ENCODE results near the gene AGGF1. TPM values are rescaled to one million over a fixed set of nuclear protein-coding genes. Genes with fewer than 3 reads are reported as not detected.

The AGGF1 gene
- total RNA-seq, 1 experiment from 2014 or later: 23.2 TPM

DNA sequence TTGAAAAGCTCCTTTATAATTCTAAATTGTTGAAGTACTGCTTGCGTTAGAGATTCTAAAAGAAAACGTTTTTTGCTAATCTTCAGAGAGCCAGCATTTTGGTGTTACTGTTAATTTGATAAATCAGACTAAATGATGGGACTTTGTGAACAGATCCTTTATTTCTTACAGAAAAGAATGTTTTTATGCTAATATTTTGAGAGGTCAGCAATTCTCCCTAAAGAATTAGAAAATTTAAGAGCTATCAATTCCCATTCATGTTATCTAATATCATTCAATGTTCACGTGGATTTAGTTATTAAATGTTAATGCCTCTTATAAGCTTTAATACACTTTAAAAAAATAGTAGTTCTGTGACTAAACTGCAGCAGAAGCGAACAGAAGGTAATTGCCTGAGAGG lies 2.4 kb downstream of the AGGF1 start (continued):
- TF ChIP-seq, protein P1, sequence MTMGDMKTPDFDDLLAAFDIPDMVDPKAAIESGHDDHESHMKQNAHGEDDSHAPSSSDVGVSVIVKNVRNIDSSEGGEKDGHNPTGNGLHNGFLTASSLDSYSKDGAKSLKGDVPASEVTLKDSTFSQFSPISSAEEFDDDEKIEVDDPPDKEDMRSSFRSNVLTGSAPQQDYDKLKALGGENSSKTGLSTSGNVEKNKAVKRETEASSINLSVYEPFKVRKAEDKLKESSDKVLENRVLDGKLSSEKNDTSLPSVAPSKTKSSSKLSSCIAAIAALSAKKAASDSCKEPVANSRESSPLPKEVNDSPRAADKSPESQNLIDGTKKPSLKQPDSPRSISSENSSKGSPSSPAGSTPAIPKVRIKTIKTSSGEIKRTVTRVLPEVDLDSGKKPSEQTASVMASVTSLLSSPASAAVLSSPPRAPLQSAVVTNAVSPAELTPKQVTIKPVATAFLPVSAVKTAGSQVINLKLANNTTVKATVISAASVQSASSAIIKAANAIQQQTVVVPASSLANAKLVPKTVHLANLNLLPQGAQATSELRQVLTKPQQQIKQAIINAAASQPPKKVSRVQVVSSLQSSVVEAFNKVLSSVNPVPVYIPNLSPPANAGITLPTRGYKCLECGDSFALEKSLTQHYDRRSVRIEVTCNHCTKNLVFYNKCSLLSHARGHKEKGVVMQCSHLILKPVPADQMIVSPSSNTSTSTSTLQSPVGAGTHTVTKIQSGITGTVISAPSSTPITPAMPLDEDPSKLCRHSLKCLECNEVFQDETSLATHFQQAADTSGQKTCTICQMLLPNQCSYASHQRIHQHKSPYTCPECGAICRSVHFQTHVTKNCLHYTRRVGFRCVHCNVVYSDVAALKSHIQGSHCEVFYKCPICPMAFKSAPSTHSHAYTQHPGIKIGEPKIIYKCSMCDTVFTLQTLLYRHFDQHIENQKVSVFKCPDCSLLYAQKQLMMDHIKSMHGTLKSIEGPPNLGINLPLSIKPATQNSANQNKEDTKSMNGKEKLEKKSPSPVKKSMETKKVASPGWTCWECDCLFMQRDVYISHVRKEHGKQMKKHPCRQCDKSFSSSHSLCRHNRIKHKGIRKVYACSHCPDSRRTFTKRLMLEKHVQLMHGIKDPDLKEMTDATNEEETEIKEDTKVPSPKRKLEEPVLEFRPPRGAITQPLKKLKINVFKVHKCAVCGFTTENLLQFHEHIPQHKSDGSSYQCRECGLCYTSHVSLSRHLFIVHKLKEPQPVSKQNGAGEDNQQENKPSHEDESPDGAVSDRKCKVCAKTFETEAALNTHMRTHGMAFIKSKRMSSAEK (CRISPR knock-in tag; IDR thresholded peaks at IDR 0.05; ENCODE audit: borderline replicate concordance): no peak
- TF ChIP-seq MYBL2 (CRISPR knock-in tag; IDR thresholded peaks at IDR 0.05): no peak
- TF ChIP-seq JUN (CRISPR knock-in tag; IDR thresholded peaks at IDR 0.05): no peak
- no peak for TF ChIP-seq TCF7 (CRISPR knock-in tag; IDR thresholded peaks at IDR 0.05; ENCODE audit: low read depth)

DNA sequence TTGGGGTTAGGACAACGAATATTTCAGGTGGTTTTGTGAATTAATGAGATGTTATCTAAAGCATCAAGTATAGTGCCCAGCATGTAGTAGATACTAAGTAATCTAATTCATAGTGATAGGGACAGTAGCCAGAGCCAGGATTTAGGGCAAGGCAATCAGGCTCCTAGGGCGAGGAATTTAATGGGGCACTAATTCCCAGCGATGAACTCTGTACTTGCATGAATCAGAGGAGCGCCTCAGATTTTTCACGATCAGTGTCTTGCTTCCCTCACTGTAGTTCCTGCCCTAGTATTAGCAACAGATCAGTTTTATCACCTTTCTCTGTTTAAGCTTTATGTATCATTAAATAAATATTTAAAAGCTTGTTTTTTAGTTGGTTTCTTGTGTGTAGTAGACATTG lies 3.1 kb downstream of the AGGF1 start:
- ATAC-seq: no peak
- POLR2A ChIA-PET: no interaction called here
- peaks cover 51% of the 10 kb centered on the region for H3K36me3 Mint-ChIP-seq
- CTCF ChIA-PET: no interaction called here
- peaks cover 20% of the 10 kb centered on the region for H3K9me3 Mint-ChIP-seq
- no peak overlapping the region for H3K4me3 Mint-ChIP-seq
- peaks cover 25% of the 10 kb centered on the region for H3K27me3 Mint-ChIP-seq (ENCODE audit: low read depth)
- no peak for DNase-seq (ENCODE audit: low spot score)
- H3K27ac Mint-ChIP-seq: no peak overlapping the region
- H3K4me1 Mint-ChIP-seq: peaks cover 9% of the 10 kb centered on the region
- TF ChIP-seq, protein P2, sequence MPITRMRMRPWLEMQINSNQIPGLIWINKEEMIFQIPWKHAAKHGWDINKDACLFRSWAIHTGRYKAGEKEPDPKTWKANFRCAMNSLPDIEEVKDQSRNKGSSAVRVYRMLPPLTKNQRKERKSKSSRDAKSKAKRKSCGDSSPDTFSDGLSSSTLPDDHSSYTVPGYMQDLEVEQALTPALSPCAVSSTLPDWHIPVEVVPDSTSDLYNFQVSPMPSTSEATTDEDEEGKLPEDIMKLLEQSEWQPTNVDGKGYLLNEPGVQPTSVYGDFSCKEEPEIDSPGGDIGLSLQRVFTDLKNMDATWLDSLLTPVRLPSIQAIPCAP (CRISPR knock-in tag; IDR thresholded peaks at IDR 0.05): no peak
- TF ChIP-seq, protein P3, sequence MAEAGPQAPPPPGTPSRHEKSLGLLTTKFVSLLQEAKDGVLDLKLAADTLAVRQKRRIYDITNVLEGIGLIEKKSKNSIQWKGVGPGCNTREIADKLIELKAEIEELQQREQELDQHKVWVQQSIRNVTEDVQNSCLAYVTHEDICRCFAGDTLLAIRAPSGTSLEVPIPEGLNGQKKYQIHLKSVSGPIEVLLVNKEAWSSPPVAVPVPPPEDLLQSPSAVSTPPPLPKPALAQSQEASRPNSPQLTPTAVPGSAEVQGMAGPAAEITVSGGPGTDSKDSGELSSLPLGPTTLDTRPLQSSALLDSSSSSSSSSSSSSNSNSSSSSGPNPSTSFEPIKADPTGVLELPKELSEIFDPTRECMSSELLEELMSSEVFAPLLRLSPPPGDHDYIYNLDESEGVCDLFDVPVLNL (CRISPR knock-in tag; IDR thresholded peaks at IDR 0.05; ENCODE audit: borderline replicate concordance, low read depth): no peak
- no peak for TF ChIP-seq FOXP1 (CRISPR knock-in tag; IDR thresholded peaks at IDR 0.05; ENCODE audit: borderline replicate concordance)
- no peak for TF ChIP-seq SMAD4 (CRISPR knock-in tag; IDR thresholded peaks at IDR 0.05)
- TF ChIP-seq, protein P4, sequence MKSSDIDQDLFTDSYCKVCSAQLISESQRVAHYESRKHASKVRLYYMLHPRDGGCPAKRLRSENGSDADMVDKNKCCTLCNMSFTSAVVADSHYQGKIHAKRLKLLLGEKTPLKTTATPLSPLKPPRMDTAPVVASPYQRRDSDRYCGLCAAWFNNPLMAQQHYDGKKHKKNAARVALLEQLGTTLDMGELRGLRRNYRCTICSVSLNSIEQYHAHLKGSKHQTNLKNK (CRISPR knock-in tag; IDR thresholded peaks at IDR 0.05): no peak
- no peak for TF ChIP-seq SMAD3 (CRISPR knock-in tag; IDR thresholded peaks at IDR 0.05; ENCODE audit: borderline replicate concordance)
- TF ChIP-seq, protein P5, sequence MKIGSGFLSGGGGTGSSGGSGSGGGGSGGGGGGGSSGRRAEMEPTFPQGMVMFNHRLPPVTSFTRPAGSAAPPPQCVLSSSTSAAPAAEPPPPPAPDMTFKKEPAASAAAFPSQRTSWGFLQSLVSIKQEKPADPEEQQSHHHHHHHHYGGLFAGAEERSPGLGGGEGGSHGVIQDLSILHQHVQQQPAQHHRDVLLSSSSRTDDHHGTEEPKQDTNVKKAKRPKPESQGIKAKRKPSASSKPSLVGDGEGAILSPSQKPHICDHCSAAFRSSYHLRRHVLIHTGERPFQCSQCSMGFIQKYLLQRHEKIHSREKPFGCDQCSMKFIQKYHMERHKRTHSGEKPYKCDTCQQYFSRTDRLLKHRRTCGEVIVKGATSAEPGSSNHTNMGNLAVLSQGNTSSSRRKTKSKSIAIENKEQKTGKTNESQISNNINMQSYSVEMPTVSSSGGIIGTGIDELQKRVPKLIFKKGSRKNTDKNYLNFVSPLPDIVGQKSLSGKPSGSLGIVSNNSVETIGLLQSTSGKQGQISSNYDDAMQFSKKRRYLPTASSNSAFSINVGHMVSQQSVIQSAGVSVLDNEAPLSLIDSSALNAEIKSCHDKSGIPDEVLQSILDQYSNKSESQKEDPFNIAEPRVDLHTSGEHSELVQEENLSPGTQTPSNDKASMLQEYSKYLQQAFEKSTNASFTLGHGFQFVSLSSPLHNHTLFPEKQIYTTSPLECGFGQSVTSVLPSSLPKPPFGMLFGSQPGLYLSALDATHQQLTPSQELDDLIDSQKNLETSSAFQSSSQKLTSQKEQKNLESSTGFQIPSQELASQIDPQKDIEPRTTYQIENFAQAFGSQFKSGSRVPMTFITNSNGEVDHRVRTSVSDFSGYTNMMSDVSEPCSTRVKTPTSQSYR (CRISPR knock-in tag; IDR thresholded peaks at IDR 0.05): no peak
- TF ChIP-seq, protein P6, sequence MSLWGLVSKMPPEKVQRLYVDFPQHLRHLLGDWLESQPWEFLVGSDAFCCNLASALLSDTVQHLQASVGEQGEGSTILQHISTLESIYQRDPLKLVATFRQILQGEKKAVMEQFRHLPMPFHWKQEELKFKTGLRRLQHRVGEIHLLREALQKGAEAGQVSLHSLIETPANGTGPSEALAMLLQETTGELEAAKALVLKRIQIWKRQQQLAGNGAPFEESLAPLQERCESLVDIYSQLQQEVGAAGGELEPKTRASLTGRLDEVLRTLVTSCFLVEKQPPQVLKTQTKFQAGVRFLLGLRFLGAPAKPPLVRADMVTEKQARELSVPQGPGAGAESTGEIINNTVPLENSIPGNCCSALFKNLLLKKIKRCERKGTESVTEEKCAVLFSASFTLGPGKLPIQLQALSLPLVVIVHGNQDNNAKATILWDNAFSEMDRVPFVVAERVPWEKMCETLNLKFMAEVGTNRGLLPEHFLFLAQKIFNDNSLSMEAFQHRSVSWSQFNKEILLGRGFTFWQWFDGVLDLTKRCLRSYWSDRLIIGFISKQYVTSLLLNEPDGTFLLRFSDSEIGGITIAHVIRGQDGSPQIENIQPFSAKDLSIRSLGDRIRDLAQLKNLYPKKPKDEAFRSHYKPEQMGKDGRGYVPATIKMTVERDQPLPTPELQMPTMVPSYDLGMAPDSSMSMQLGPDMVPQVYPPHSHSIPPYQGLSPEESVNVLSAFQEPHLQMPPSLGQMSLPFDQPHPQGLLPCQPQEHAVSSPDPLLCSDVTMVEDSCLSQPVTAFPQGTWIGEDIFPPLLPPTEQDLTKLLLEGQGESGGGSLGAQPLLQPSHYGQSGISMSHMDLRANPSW (CRISPR knock-in tag; conservative IDR thresholded peaks at IDR 0.05; ENCODE audit: low read depth): no peak
- TF ChIP-seq ZNF219 (CRISPR knock-in tag; IDR thresholded peaks at IDR 0.05; ENCODE audit: borderline replicate concordance): no peak
- TF ChIP-seq ZNF138 (CRISPR knock-in tag; conservative IDR thresholded peaks at IDR 0.05): no peak
- TF ChIP-seq, protein P7, sequence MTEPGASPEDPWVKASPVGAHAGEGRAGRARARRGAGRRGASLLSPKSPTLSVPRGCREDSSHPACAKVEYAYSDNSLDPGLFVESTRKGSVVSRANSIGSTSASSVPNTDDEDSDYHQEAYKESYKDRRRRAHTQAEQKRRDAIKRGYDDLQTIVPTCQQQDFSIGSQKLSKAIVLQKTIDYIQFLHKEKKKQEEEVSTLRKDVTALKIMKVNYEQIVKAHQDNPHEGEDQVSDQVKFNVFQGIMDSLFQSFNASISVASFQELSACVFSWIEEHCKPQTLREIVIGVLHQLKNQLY (CRISPR knock-in tag; IDR thresholded peaks at IDR 0.05): no peak
- TF ChIP-seq ESRRA (CRISPR knock-in tag; IDR thresholded peaks at IDR 0.05; ENCODE audit: borderline replicate concordance): no peak
- no peak for TF ChIP-seq GRHL2 (CRISPR knock-in tag; IDR thresholded peaks at IDR 0.05; ENCODE audit: insufficient replicate concordance, severe bottlenecking)
- no peak for TF ChIP-seq TEAD4 (CRISPR knock-in tag; IDR thresholded peaks at IDR 0.05)
- TF ChIP-seq, protein P8, sequence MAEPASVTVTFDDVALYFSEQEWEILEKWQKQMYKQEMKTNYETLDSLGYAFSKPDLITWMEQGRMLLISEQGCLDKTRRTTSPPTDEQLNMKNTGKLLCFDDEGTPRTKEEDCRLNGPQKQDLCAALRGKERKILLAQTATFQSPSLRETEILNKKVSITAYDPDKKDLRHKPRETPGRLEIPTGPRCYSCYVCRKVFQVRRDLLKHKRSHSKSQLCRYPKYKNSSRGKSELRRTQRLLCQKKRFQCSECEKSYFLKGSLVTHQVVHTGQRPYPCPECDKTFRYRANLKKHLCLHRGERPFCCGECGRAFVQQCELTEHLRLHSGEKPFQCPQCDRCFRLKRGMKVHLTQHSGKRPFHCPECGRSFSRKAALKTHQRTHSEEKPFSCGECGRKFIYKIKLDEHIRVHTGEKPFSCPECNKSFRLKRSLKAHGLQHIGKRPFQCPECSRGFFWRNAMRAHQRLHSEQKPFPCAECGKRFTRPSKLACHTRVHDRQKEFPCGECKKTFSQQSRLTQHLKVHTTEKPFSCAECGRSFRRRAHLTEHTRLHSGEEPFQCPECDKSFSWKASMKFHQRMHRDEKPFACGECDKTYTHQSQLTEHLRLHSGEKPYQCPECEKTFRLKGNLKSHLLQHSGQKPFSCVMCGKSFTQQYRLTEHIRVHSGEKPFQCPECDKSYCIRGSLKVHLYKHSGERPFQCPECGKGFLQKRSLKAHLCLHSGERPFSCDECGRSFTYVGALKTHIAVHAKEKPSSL (CRISPR knock-in tag; conservative IDR thresholded peaks at IDR 0.05): no peak
